ENCODE measurements around the gene WDR19.

DNA sequence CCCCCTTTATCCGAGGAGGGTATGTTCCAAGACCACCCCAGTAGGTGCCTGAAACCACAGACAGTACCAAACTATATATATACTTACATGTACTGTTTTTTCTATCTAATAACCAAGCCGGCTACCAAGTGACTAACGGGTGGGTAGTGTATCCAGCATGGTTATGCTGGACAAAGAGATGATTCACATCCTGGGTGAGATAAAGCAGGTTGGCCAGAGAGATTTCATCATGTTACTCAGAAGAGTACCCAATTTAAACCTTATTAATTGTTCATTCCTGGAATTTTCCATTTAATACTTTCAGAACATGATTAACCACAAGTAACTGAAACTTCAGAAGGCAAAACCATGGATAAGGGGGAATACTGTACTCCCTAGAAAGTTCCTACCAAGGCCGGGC, 137.3 kb downstream of the WDR19 start:
- no peak for TF ChIP-seq POLR2A (IDR thresholded peaks at IDR 0.05)
- TF ChIP-seq, protein P1, sequence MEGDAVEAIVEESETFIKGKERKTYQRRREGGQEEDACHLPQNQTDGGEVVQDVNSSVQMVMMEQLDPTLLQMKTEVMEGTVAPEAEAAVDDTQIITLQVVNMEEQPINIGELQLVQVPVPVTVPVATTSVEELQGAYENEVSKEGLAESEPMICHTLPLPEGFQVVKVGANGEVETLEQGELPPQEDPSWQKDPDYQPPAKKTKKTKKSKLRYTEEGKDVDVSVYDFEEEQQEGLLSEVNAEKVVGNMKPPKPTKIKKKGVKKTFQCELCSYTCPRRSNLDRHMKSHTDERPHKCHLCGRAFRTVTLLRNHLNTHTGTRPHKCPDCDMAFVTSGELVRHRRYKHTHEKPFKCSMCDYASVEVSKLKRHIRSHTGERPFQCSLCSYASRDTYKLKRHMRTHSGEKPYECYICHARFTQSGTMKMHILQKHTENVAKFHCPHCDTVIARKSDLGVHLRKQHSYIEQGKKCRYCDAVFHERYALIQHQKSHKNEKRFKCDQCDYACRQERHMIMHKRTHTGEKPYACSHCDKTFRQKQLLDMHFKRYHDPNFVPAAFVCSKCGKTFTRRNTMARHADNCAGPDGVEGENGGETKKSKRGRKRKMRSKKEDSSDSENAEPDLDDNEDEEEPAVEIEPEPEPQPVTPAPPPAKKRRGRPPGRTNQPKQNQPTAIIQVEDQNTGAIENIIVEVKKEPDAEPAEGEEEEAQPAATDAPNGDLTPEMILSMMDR (IDR thresholded peaks at IDR 0.05), result no peak

All from tibial nerve (tissue), 3 donors.